Suprapubic skin (tissue), 4 donors: ENCODE data around the gene CD84.

Experiments used
- EP300 ChIP-seq: sonication (generic); formaldehyde crosslinking; IDR thresholded peaks from one replicate; pipeline ENCODE4 v1.6.1; 2017; ENCODE audit warnings: antibody characterized with exemption
- POLR2A ChIP-seq, 2 donors: fragments of 450-650 bp; IDR thresholded peaks; one replicate each; pipeline ENCODE4 v1.6.1; 2017; ENCODE audit warnings: antibody characterized with exemption in 2 of 2, mild to moderate bottlenecking in 2 of 2, moderate library complexity in 2 of 2
- POLR2AphosphoS5 ChIP-seq, 3 donors: sonication (generic); formaldehyde crosslinking; IDR thresholded peaks; one replicate each; pipeline ENCODE4 v1.6.1; 2017; ENCODE audit warnings: antibody characterized with exemption in 3 of 3
- TF ChIP-seq, protein P1 (sequence below), 2 donors: fragments of 200-600 bp in 1 of 2; fragments of 450-650 bp in 1 of 2; sonication (generic) in 1 of 2; IDR thresholded peaks; one replicate each; pipeline ENCODE4 v1.5.1; 2016 to 2019; ENCODE audit warnings: antibody characterized with exemption in 2 of 2, mild to moderate bottlenecking in 1 of 2, moderate library complexity in 1 of 2

DNA sequence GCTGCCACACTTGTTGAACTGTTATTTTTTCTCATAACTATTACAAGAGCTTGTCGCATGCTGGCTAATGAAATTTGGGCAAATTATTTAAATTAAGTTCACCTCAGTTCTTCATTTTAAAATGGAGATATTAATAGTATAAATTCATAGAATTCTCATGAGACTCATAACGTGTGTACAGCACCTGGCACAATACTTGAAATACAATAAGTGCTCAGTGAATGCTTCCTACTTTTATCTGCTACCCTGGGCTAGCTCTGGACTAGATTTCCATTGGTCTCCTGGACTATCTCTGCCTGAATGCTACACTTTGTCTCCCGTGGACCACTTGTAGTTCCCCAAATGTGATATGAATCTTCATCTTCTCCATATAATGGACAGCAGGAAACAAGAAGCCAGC lies 57.2 kb downstream of the CD84 start:
- no peak for TF ChIP-seq POLR2A (IDR thresholded peaks at IDR 0.05)
- TF ChIP-seq EP300: no peak
- TF ChIP-seq, protein P1, sequence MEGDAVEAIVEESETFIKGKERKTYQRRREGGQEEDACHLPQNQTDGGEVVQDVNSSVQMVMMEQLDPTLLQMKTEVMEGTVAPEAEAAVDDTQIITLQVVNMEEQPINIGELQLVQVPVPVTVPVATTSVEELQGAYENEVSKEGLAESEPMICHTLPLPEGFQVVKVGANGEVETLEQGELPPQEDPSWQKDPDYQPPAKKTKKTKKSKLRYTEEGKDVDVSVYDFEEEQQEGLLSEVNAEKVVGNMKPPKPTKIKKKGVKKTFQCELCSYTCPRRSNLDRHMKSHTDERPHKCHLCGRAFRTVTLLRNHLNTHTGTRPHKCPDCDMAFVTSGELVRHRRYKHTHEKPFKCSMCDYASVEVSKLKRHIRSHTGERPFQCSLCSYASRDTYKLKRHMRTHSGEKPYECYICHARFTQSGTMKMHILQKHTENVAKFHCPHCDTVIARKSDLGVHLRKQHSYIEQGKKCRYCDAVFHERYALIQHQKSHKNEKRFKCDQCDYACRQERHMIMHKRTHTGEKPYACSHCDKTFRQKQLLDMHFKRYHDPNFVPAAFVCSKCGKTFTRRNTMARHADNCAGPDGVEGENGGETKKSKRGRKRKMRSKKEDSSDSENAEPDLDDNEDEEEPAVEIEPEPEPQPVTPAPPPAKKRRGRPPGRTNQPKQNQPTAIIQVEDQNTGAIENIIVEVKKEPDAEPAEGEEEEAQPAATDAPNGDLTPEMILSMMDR (IDR thresholded peaks at IDR 0.05): no peak
- TF ChIP-seq POLR2AphosphoS5 (IDR thresholded peaks at IDR 0.05): no peak
